OCI-LY1 (cell line): ENCODE results near the gene HCK.
A peak's percentile ranks its signal among the peaks of the same experiment; 100 is the strongest.

ENCODE experiments used
- H2AFZ ChIP-seq: fragments of 200-600 bp; sonication (generic), shearing (Covaris generic); 2 replicates; pipeline ENCODE4 v1.6.0; 2014; ENCODE audit warnings: antibody characterized with exemption, mild to moderate bottlenecking, low read length
- H3F3A ChIP-seq: fragments of 200-600 bp; sonication (generic), shearing (Covaris generic); 2 replicates; pipeline ENCODE4 v1.6.0; 2014; ENCODE audit warnings: mild to moderate bottlenecking, antibody characterized with exemption, low read length, moderate library complexity; ENCODE audit not compliant: insufficient read depth
- H3K27ac ChIP-seq: fragments of 200-600 bp; sonication (generic); 2 replicates; pipeline ENCODE4 v1.5.1; 2014; ENCODE audit warnings: low read length, mixed run types, mild to moderate bottlenecking, low read depth; ENCODE audit not compliant: poor library complexity, severe bottlenecking
- H3K27me3 ChIP-seq: fragments of 200-600 bp; sonication (generic); 2 replicates; pipeline ENCODE4 v1.6.0; 2014; ENCODE audit warnings: antibody characterized with exemption, mild to moderate bottlenecking, low read length, moderate library complexity; ENCODE audit not compliant: insufficient read depth
- H3K36me3 ChIP-seq: fragments of 200-600 bp; sonication (generic); 2 replicates; pipeline ENCODE4 v1.6.1; 2014; ENCODE audit warnings: mild to moderate bottlenecking, antibody characterized with exemption, low read length, moderate library complexity, mixed read lengths; ENCODE audit not compliant: insufficient read depth
- H3K4me1 ChIP-seq: fragments of 200-600 bp; sonication (generic); 2 replicates; pipeline ENCODE4 v1.5.1; 2014; ENCODE audit warnings: mild to moderate bottlenecking, low read length, moderate library complexity; ENCODE audit not compliant: insufficient read depth, severe bottlenecking
- H3K4me2 ChIP-seq: fragments of 200-600 bp; sonication (generic), shearing (Covaris generic); 2 replicates; pipeline ENCODE4 v1.6.1; 2014; ENCODE audit warnings: low read length
- H3K4me3 ChIP-seq: fragments of 200-600 bp; sonication (generic); 2 replicates; pipeline ENCODE4 v1.5.1; 2014; ENCODE audit warnings: low read length, low read depth, mild to moderate bottlenecking, mixed read lengths; ENCODE audit not compliant: poor library complexity, severe bottlenecking
- H3K79me2 ChIP-seq: fragments of 200-600 bp; shearing (Covaris generic); 2 replicates; pipeline ENCODE4 v1.6.1; 2016; ENCODE audit warnings: mixed run types, low read length, mixed read lengths; ENCODE audit not compliant: insufficient read depth
- H3K9ac ChIP-seq: fragments of 200-600 bp; sonication (generic), shearing (Covaris generic); 2 replicates; pipeline ENCODE4 v1.6.1; 2014; ENCODE audit warnings: mild to moderate bottlenecking, low read length, mixed read lengths
- H3K9me2 ChIP-seq: fragments of 200-600 bp; sonication (generic), shearing (Covaris generic); 2 replicates; pipeline ENCODE4 v1.6.1; 2014; ENCODE audit warnings: low read depth, mild to moderate bottlenecking, low read length, mixed read lengths
- H3K9me3 ChIP-seq: fragments of 200-600 bp; shearing (Covaris generic); 2 replicates; pipeline ENCODE4 v1.6.1; 2014; ENCODE audit warnings: low read length, mixed read lengths
- H4K20me1 ChIP-seq: fragments of 200-600 bp; sonication (generic), shearing (Covaris generic); 2 replicates; pipeline ENCODE4 v1.6.0; 2016; ENCODE audit warnings: mild to moderate bottlenecking, low read length; ENCODE audit not compliant: insufficient read depth
- EZH2 ChIP-seq: fragments of 200-600 bp; sonication (generic), shearing (Covaris generic); IDR thresholded peaks from 2 replicates; pipeline ENCODE4 v1.8.0; 2017; ENCODE audit warnings: borderline replicate concordance, mixed run types, mild to moderate bottlenecking, antibody characterized with exemption, low read length, moderate library complexity, mixed read lengths
- TF ChIP-seq, protein P1 (sequence below): fragments of 200-600 bp; sonication (generic), shearing (Covaris generic); IDR thresholded peaks from 2 replicates; pipeline ENCODE4 v1.5.1; 2017; ENCODE audit warnings: mild to moderate bottlenecking, antibody characterized with exemption, low read length, moderate library complexity, mixed read lengths

HCK gene

GRCh38 chr20:32078322-32078721 is 26.3 kb downstream of the HCK start:
- Histone ChIP-seq H3K27me3 (no peaks in the 10 kb centered on the region), H3K27ac (no peak overlapping the region), H3F3A (no peaks in the 10 kb centered on the region), H3K4me1 (no peaks in the 10 kb centered on the region), H2AFZ (no peak overlapping the region), H4K20me1 (no peaks in the 10 kb centered on the region), H3K9ac (no peak overlapping the region), H3K36me3 (no peaks in the 10 kb centered on the region), H3K4me3 (no peak overlapping the region), H3K4me2 (no peak overlapping the region), H3K9me3 (no peaks in the 10 kb centered on the region), H3K9me2 (no peaks in the 10 kb centered on the region), H3K79me2 (no peaks in the 10 kb centered on the region)
- TF ChIP-seq, protein P1, sequence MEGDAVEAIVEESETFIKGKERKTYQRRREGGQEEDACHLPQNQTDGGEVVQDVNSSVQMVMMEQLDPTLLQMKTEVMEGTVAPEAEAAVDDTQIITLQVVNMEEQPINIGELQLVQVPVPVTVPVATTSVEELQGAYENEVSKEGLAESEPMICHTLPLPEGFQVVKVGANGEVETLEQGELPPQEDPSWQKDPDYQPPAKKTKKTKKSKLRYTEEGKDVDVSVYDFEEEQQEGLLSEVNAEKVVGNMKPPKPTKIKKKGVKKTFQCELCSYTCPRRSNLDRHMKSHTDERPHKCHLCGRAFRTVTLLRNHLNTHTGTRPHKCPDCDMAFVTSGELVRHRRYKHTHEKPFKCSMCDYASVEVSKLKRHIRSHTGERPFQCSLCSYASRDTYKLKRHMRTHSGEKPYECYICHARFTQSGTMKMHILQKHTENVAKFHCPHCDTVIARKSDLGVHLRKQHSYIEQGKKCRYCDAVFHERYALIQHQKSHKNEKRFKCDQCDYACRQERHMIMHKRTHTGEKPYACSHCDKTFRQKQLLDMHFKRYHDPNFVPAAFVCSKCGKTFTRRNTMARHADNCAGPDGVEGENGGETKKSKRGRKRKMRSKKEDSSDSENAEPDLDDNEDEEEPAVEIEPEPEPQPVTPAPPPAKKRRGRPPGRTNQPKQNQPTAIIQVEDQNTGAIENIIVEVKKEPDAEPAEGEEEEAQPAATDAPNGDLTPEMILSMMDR: no peak
- TF ChIP-seq EZH2: no peak

DNA sequence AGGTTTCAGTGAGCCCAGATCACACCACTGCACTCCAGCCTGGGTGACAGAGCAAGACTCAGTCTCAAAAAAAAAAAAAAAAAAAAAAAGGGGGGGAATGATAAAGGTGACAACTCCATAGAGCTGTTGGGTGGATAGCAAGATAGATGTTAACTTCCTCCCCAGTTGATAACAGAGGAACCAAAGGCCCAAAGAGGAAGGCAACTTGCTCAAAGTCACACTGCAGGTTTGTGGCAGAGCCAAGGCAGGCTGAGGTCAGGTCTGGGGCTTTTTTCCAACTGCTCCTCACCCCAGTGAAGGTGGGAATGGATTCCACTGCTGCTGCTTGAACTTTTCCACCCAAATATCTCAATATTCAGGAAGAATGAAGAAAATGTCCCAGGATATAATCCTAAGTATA is 26.7 kb downstream of the HCK start:
- H3K36me3 ChIP-seq: no peaks in the 10 kb centered on the region
- H3K4me1 ChIP-seq: no peaks in the 10 kb centered on the region
- TF ChIP-seq EZH2: no peak
- TF ChIP-seq, protein P1: no peak
- no peak overlapping the region for H3K9ac ChIP-seq
- no peaks in the 10 kb centered on the region for H3F3A ChIP-seq
- no peaks in the 10 kb centered on the region for H3K9me3 ChIP-seq
- no peaks in the 10 kb centered on the region for H3K27me3 ChIP-seq
- H3K79me2 ChIP-seq: no peaks in the 10 kb centered on the region
- H3K4me3 ChIP-seq: no peak overlapping the region
- H2AFZ ChIP-seq: no peak overlapping the region
- no peaks in the 10 kb centered on the region for H3K9me2 ChIP-seq
- H4K20me1 ChIP-seq: no peaks in the 10 kb centered on the region
- no peak overlapping the region for H3K4me2 ChIP-seq
- H3K27ac ChIP-seq: no peak overlapping the region

DNA sequence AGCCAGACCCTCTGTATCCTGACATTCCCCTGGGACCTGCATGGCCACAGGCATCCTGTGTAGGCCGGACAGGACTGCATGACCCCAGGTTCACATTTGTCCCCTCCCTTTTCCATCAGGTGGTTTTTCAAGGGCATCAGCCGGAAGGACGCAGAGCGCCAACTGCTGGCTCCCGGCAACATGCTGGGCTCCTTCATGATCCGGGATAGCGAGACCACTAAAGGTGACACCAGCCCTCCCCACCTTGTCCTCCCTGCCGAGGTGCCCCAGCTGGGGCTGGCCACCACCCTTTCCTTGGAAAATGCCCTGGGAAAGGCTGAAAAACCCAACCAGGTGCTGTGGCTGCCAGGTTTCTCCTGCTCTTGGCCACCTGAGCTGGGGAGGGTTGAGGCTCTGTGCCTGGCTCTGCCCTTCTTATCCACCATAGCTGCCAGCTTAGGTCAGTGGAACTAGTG is 27.6 kb downstream of the HCK start:
- H3K27me3 ChIP-seq: no peaks in the 10 kb centered on the region
- H3K9ac ChIP-seq: no peak overlapping the region
- H3K4me3 ChIP-seq: no peak overlapping the region
- H3K9me2 ChIP-seq: no peaks in the 10 kb centered on the region
- no peaks in the 10 kb centered on the region for H3K9me3 ChIP-seq
- H3F3A ChIP-seq: no peaks in the 10 kb centered on the region
- H3K79me2 ChIP-seq: no peaks in the 10 kb centered on the region
- H3K36me3 ChIP-seq: no peaks in the 10 kb centered on the region
- no peaks in the 10 kb centered on the region for H4K20me1 ChIP-seq
- TF ChIP-seq, protein P1: peak; percentile 10; the same call in 1 of the 2 replicates
- no peak for TF ChIP-seq EZH2
- H2AFZ ChIP-seq: no peak overlapping the region
- no peaks in the 10 kb centered on the region for H3K4me1 ChIP-seq
- H3K27ac ChIP-seq: no peak overlapping the region
- no peak overlapping the region for H3K4me2 ChIP-seq
